ENCODE measurements around the gene ARMS2. TPM values are rescaled to one million over a fixed set of nuclear protein-coding genes. Genes with fewer than 3 reads are reported as not detected.

ARMS2 gene
- total RNA-seq, 6 experiments from 2014 or later: not detected

DNA sequence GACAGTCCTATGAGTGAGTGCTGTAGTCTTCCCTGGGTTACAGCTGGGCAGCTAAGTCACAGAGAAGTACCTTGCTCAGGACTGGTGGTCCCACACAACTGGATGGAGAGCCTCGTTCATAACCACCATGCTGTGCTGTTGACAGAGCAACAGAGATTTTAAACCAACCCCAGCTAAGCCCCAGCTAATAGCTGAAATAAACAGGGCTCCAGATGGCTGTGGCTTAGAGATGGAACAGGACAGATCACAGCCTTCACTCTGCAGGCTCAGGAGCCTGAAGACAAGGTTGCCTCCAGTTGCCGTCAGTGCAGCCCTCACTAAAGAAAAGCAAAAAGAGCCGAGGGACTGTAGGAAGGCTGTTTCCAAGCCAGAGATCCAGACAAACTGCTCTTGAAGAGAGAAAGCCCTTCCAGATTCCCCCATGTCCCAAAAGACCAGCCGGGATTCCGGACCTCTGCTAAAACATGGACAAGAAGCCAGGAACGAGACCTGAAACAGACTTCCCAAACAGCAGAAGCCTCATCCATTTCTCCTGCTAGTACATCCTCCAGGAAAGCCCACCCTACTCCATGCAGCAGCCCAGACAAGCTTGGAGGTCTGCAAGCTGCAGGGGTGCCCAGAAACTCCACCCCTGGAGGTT is 11.1 kb downstream of the ARMS2 start:
- no peaks in the 10 kb centered on the region for H3K27me3 ChIP-seq

DNA sequence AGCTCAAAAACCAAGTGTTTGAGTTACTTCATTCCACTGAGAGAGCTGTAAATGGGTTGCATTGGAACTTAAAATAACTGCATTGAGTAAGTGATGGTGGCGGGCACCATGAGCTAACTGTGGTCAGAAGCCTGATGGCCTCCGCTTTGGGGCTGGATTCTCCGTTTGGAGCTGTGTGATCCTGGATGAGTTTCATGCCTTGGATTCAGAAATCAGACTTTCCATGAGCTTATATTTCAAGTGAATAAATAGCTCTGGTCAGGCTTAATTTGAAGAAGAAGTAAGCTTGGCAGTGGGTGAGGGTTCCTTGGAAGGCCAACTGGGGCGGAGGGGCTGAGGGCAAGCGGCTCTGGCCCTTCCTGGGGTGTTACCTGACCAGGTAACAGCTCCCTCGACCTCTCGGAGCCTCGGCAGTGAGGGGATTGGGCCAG is 12.5 kb downstream of the ARMS2 start:
- ATAC-seq (no peak), DNase-seq (no peak)
- no peaks in the 10 kb centered on the region for H3K36me3 ChIP-seq
- intact Hi-C loops (cut with DNase I): no loop called here
- WGBS (ENCODE audit: insufficient coverage, low coverage, low lambda C conversion rate, missing lambda C conversion rate): 53% methylated on average over 5 of the region's 8 CpGs
- no peak overlapping the region for H3K4me3 ChIP-seq
- H3K27me3 ChIP-seq: no peaks in the 10 kb centered on the region
- no peaks in the 10 kb centered on the region for H3K9me3 ChIP-seq
- no peak for TF ChIP-seq CTCF (IDR thresholded peaks at IDR 0.05)
- TF ChIP-seq POLR2A (IDR thresholded peaks at IDR 0.05): no peak
- H3K4me1 ChIP-seq: peaks cover 0 to 16% (median 7%) of the 10 kb centered on the region in 4 donors
- H3K27ac ChIP-seq: no peak overlapping the region

More for the DNA sequence above, 11.1 kb downstream of the ARMS2 start:
- H3K36me3 ChIP-seq: no peaks in the 10 kb centered on the region
- TF ChIP-seq CTCF (IDR thresholded peaks at IDR 0.05) (no peak), POLR2A (IDR thresholded peaks at IDR 0.05) (no peak)
- DNase-seq (no peak), ATAC-seq (no peak)
- H3K27ac ChIP-seq: no peak overlapping the region
- 85% methylated on average over 6 of the region's 6 CpGs for WGBS (ENCODE audit: insufficient coverage, low coverage, low lambda C conversion rate, missing lambda C conversion rate)
- no peak overlapping the region for H3K4me3 ChIP-seq
- intact Hi-C loops (cut with DNase I): no loop called here
- peaks cover 0 to 16% (median 7%) of the 10 kb centered on the region in 4 donors for H3K4me1 ChIP-seq
- H3K9me3 ChIP-seq: no peaks in the 10 kb centered on the region

GRCh38 chr10:122467701-122468100 is 13.2 kb downstream of the ARMS2 start:
- no peaks in the 10 kb centered on the region for H3K36me3 ChIP-seq
- no peak overlapping the region for H3K4me3 ChIP-seq
- ATAC-seq (no peak), DNase-seq (no peak)
- no peak overlapping the region for H3K27ac ChIP-seq
- TF ChIP-seq CTCF (IDR thresholded peaks at IDR 0.05) (no peak), POLR2A (IDR thresholded peaks at IDR 0.05) (no peak)
- H3K4me1 ChIP-seq: peaks cover 0 to 16% (median 7%) of the 10 kb centered on the region in 4 donors
- no peaks in the 10 kb centered on the region for H3K9me3 ChIP-seq
- 89% methylated on average over 6 of the region's 6 CpGs for WGBS (ENCODE audit: insufficient coverage, low coverage, low lambda C conversion rate, missing lambda C conversion rate)
- intact Hi-C loops (cut with DNase I): no loop called here
- no peaks in the 10 kb centered on the region for H3K27me3 ChIP-seq

DNA sequence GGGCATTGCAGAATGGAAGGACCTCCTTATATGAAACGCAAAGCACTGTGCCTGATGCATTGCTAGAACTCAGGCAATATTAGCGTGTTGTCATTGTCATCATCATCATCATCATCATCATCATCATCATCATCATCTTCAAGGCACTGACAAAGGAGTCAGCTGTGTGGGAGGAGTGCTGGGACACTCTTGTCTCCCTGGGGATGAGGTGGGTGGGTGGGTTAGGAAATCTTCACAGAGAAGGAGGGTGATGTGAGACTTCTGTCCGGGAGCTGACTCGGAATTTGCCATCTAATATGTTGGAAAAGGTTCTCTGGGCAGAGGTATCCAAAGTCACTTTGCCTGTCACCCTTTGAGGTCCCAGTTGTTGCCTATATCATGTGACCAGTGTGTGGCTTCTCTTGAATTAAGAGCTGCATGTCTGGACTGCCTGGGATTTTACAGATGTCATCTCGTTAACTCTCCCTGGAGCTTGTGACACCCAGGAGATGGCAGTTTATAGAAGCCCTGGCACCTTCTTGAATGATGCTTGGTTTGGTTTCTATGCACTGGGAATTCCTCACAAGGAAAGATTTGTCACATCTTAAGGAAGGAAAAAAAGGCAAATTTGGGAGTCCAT is 14.0 kb downstream of the ARMS2 start:
- Histone ChIP-seq H3K27ac (no peak overlapping the region), H3K4me3 (no peak overlapping the region), H3K36me3 (no peaks in the 10 kb centered on the region), H3K27me3 (no peaks in the 10 kb centered on the region), H3K9me3 (no peaks in the 10 kb centered on the region), H3K4me1 (peaks cover 0 to 8% (median 4%) of the 10 kb centered on the region in 4 donors)
- intact Hi-C loops (cut with DNase I): no loop called here
- peak in 1 of 4 donors; percentile 9 for ATAC-seq
- WGBS (ENCODE audit: insufficient coverage, low coverage, low lambda C conversion rate, missing lambda C conversion rate): 87% methylated on average over 3 of the region's 5 CpGs
- DNase-seq: no peak
- TF ChIP-seq POLR2A (IDR thresholded peaks at IDR 0.05) (no peak), CTCF (IDR thresholded peaks at IDR 0.05) (no peak)

All from right lobe of liver (tissue), 6 donors.